ENCODE results near the gene DMTF1. TPM values are rescaled to one million over a fixed set of nuclear protein-coding genes. Genes with fewer than 3 reads are reported as not detected.

DMTF1 gene
- total RNA-seq, 1 experiment from 2014 or later: 79.7 TPM

DNA sequence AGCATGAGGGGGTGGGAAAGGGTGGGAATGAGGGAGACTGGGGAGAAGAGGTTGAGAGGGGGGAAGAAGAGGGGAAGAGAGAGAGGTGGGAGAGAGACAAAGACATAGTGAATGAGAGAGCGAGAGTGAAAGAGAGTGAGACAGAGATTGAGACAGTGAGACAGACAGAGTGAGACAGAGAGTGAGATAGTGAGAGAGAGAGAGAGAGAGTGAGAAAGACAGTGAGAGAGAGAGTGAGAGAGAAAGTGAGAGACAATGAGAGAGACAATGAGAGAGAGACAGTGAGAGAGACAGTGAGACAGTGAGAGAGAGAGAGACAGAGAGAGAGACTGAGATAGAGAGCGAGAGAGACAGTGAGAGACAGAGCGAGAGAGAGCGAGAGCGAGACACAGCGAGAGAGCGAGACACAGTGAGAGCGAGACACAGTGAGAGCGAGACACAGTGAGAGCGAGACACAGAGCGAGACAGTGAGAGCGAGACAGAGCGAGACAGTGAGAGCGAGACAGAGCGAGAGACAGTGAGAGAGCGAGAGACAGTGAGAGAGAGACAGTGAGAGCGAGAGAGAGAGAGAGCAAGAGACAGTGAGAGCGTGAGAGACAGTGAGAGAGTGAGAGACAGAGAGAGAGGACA, 57.2 kb downstream of the DMTF1 start:
- TF ChIP-seq, protein P1, sequence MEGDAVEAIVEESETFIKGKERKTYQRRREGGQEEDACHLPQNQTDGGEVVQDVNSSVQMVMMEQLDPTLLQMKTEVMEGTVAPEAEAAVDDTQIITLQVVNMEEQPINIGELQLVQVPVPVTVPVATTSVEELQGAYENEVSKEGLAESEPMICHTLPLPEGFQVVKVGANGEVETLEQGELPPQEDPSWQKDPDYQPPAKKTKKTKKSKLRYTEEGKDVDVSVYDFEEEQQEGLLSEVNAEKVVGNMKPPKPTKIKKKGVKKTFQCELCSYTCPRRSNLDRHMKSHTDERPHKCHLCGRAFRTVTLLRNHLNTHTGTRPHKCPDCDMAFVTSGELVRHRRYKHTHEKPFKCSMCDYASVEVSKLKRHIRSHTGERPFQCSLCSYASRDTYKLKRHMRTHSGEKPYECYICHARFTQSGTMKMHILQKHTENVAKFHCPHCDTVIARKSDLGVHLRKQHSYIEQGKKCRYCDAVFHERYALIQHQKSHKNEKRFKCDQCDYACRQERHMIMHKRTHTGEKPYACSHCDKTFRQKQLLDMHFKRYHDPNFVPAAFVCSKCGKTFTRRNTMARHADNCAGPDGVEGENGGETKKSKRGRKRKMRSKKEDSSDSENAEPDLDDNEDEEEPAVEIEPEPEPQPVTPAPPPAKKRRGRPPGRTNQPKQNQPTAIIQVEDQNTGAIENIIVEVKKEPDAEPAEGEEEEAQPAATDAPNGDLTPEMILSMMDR (IDR thresholded peaks at IDR 0.05; ENCODE audit: unreplicated experiment): no peak
- Mint-ChIP-seq H3K9me3 (ENCODE audit: unreplicated experiment) (peaks cover 13% of the 10 kb centered on the region), H3K27ac (ENCODE audit: low read depth, unreplicated experiment) (no peak overlapping the region), H3K4me3 (ENCODE audit: unreplicated experiment) (no peak overlapping the region), H3K36me3 (ENCODE audit: insufficient read depth, unreplicated experiment) (peaks cover 28% of the 10 kb centered on the region), H3K4me1 (ENCODE audit: insufficient read depth, unreplicated experiment) (peaks cover 15% of the 10 kb centered on the region), H3K27me3 (ENCODE audit: insufficient read depth, unreplicated experiment) (no peaks in the 10 kb centered on the region)
- POLR2A ChIA-PET: no interaction called here
- intact Hi-C loops (cut with micrococcal nuclease): no loop called here
- BruUV-seq (replicated peaks): no TSS peak
- CTCF ChIA-PET: interaction anchor here (1.1 kb wide), 1 partner anchor 9 kb away, joined by 3 read pairs; no protein-coding TSS in a partner anchor
- DNase-seq (ENCODE audit: unreplicated experiment): no peak

DNA sequence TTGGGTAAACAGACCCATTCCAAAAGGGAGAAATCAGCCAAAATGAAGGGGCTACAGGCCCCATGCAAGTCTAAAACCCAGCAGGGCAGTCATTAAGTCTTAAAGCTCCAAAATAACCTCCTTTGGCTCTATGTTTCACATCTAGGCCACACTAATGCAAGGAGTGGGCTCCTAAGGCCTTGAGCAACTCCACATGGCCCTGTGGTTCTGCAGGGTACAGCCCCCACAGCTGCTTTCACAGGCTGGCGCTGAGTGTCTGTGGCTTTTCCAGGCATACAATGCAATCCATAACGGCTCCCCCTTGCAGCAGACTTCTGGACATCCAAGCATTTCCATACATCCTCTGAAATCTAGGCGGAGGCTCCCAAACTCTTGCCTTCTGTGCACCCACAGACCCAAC, 58.3 kb downstream of the DMTF1 start:
- Mint-ChIP-seq H3K36me3 (ENCODE audit: insufficient read depth, unreplicated experiment) (peaks cover 28% of the 10 kb centered on the region), H3K27me3 (ENCODE audit: insufficient read depth, unreplicated experiment) (no peaks in the 10 kb centered on the region), H3K4me1 (ENCODE audit: insufficient read depth, unreplicated experiment) (peaks cover 15% of the 10 kb centered on the region), H3K27ac (ENCODE audit: low read depth, unreplicated experiment) (no peak overlapping the region), H3K4me3 (ENCODE audit: unreplicated experiment) (no peak overlapping the region), H3K9me3 (ENCODE audit: unreplicated experiment) (peaks cover 9% of the 10 kb centered on the region)
- DNase-seq (ENCODE audit: unreplicated experiment): no peak
- POLR2A ChIA-PET: no interaction called here
- intact Hi-C loops (cut with micrococcal nuclease): no loop called here
- TF ChIP-seq, protein P1 (IDR thresholded peaks at IDR 0.05; ENCODE audit: unreplicated experiment): no peak
- BruUV-seq (replicated peaks): no TSS peak
- CTCF ChIA-PET: no interaction called here

DNA sequence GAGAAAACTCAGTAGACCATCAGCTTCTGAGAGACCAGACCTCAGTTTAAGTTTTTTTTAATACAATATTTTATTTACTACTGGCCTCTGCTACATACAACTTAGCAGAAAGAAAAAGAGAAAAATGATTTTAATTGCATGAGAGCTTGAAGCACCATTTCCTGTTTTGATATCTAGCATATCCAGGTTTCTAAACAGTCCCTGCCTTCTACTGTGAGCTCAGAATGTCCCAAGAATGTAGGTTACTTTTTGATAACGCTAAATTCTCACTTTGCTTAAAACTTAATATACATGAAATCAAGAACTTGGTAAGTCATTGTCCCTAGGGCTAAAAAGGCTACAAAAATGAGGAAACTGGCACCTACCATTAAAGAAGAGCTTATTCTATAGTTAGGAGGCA, 60.2 kb downstream of the DMTF1 start:
- no peaks in the 10 kb centered on the region for H3K27me3 Mint-ChIP-seq (ENCODE audit: insufficient read depth, unreplicated experiment)
- no peak overlapping the region for H3K4me3 Mint-ChIP-seq (ENCODE audit: unreplicated experiment)
- no peak for DNase-seq (ENCODE audit: unreplicated experiment)
- H3K9me3 Mint-ChIP-seq (ENCODE audit: unreplicated experiment): no peaks in the 10 kb centered on the region
- TF ChIP-seq, protein P1 (IDR thresholded peaks at IDR 0.05; ENCODE audit: unreplicated experiment): no peak
- ChIA-PET POLR2A (interaction anchor here (0.6 to 2.0 kb wide), 6 partner anchors 8 to 1259 kb away, joined by 3 to 10 read pairs (median 4); no protein-coding TSS in a partner anchor), CTCF (interaction anchor here (0.6 to 2.1 kb wide), 2 partner anchors 24 to 294 kb away, joined by 3 to 7 read pairs; no protein-coding TSS in a partner anchor)
- peaks cover 20% of the 10 kb centered on the region for H3K36me3 Mint-ChIP-seq (ENCODE audit: insufficient read depth, unreplicated experiment)
- intact Hi-C loops (cut with micrococcal nuclease): no loop called here
- BruUV-seq (replicated peaks): no TSS peak
- peaks cover 19% of the 10 kb centered on the region for H3K4me1 Mint-ChIP-seq (ENCODE audit: insufficient read depth, unreplicated experiment)
- peak overlapping the region; percentile 10 for H3K27ac Mint-ChIP-seq (ENCODE audit: low read depth, unreplicated experiment)

DNA sequence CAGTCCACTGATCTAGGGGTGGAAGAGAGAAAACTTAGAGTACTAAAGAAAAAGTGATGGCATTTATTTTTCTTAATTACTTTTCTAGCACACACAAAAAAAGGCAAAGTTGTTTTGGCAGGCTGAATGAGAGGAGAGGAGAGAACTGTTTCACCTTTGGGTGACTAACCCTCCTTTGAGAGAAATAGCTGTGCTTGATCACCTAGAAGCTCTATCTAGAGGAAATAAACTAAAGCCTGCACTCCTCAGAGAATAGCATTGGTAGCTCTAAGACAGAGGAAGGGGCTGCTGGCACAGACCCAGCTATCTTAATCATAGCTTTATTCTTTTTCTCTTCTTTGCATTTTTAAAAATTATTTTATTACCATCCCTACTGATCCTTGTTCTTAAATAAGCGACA, 61.0 kb downstream of the DMTF1 start:
- Mint-ChIP-seq H3K36me3 (ENCODE audit: insufficient read depth, unreplicated experiment) (peaks cover 21% of the 10 kb centered on the region), H3K27ac (ENCODE audit: low read depth, unreplicated experiment) (peak overlapping the region; percentile 10), H3K4me1 (ENCODE audit: insufficient read depth, unreplicated experiment) (peaks cover 27% of the 10 kb centered on the region), H3K27me3 (ENCODE audit: insufficient read depth, unreplicated experiment) (no peaks in the 10 kb centered on the region), H3K4me3 (ENCODE audit: unreplicated experiment) (no peak overlapping the region), H3K9me3 (ENCODE audit: unreplicated experiment) (no peaks in the 10 kb centered on the region)
- ChIA-PET CTCF (interaction anchor here (2.1 kb wide), 1 partner anchor 23 kb away, joined by 7 read pairs; no protein-coding TSS in a partner anchor), POLR2A (interaction anchor here (1.7 to 2.0 kb wide), 2 partner anchors 11 to 15 kb away, joined by 5 to 10 read pairs; no protein-coding TSS in a partner anchor)
- no TSS peak for BruUV-seq (replicated peaks)
- TF ChIP-seq, protein P1 (IDR thresholded peaks at IDR 0.05; ENCODE audit: unreplicated experiment): no peak
- intact Hi-C loops (cut with micrococcal nuclease): no loop called here
- DNase-seq (ENCODE audit: unreplicated experiment): no peak
